HG02759 (cell line): ENCODE measurements around the gene KLHL30.

Source experiments
- ATAC-seq: cut with Tn5 transposase; IDR thresholded peaks from one replicate; pipeline ENCODE4 v1.9.1; 2021; ENCODE audit warnings: mild to moderate bottlenecking, moderate library complexity; ENCODE audit not compliant: unreplicated experiment

The KLHL30 gene

DNA sequence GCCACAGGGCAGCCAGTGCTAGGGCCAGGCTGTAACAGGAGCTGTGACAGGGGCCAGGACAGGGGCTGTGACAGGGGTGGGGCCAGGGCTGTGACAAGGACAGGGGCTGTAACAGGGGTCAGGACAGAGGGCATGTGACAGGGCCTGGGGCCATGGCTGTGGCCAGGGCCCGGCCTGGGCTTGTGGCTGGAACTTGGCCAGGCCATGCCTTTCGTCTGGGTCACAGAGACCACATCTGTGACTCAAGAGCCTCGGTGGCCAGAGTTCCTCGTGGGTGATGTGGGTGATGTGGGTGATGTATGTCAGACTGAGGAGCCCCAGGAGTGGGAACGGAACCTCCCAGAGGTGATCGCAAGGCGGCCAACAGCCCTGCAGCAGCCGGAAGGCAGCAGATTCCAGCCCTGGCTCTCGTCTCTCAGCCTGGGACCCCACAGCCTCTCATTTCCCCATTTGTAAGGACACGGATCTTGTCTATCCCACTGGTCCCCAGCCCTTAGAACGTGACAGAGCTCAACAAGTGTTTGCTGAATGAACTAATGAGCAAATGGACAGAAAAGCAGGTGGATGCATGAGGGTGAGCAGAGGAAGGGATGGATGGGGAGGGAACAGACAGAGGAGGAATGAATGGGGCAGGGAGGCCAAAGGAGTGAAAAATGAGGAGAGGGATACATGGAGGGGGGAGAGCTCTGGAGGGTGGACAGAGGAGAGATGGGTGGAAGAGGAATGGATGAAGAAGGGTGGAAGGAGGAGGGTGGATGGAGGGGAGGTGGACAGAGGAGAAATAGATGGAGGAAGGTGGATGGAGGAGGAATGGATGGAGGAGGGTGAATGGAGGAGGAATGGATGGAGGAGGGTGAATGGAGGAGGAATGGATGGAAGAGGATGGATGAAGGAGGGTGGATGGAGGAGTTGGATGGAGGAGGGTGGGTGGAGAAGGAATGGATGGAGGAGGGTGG, 21.0 kb upstream of the KLHL30 start:
- no peak for ATAC-seq

DNA sequence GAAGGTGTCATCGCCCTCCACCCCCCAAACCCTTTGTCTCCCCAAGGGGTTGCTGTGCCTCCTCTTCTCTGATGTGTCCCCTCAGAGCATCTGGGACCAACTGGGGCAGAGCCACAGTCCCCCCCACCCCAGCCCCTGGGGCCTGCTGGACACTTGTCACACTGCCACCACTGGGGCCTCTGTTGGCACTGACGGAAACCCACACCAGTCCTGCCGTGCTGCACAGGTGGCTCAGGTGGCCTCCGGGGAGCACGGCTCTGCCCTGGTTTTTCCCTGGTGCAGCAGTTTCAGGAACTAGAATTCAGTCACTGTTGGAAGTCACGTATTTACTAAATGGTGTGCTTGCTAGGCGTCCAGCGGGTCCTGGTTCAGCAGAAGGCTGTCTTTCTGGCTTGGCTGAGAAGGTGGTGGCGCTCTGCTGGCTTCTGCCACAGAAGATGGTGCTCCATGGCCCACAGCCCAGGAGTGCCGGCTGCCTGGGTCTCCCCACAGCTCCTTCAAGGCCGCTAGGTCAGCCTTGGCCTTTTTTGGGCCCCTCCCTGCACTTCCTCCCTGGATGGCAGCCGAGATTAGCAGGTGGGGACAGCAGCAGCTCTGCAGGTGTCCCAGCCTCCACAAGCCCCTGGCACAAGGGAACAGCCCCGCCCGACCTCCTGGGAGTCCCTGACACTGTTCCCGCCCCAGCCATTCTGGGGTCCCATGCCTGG, 18.6 kb upstream of the KLHL30 start:
- no peak for ATAC-seq

DNA sequence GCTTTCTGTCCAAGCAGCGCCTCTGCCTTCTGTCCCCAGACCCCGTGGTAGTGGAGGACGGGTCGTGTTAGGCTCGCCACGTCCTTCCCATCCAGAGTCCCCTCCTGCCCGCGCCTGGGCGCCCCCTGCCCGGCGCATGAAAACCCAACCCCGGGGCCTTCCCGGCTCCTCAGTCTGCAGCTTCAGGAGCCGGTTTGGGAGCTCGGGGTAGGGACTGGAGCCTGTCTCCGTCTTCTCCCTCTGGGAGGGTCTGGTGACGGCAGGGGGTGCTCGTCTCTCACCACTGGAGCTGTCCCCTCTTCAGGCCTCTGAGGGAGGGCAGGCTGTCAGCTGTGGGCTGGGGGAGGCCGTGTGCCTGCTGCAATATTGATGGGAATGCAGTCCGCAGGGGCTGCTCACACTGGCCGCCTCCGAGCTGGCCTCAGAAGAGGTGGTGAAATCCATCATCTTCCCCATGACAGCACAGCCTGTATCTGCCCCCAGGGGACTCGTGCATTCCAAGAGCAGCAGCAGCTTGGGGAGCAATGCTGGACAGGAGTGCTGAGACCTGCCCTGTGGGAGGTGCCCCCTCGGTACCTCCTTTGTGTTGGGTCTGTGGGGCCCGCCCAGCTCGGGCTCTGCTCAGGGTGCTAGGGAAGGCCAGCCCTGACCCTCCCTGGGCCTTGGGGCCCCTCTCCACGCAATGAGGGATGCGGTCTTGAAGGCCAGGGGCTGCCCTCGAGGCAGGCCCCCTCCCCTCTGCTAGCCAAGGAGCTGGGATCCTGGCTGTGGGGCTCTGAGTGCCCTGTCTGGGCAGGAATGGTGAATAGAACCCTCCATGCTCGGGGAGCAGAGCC, 17.8 kb upstream of the KLHL30 start:
- ATAC-seq: no peak

DNA sequence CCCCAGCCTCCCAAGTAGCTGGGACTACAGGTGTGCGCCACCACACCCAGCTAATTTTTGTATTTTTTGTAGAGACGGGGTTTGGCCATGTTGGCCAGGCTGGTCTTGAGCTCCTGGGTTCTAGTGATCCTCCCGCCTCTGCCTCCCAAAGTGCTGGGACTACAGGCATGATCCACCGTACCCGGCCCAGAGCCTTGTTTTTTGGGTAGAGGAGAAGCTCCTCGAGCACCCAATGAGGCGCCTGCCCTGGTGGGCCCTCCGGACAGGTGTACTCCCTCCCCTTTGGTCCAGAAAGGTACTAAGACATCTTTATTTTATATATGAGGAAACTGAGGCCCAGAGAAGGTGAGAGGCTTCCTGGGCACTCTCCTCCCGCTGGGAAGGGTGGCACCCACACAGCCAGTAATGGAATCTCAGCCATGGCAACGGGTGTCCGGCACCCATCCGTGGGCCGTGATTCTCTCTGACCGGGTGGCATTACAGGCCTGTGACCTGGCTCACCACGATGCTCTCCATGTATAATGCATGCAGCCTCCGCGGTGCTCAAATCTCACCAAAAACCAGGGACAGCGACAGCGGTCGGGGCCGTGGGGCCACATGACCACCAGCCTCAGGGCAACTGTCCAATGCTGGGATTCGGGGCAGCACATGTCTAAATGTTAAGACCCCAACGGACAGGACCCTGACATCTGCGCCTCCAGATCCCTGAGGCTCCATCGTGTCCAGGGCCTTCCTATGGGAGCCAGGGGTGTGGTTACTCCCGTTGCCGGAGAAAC, 16.8 kb upstream of the KLHL30 start:
- no peak for ATAC-seq

DNA sequence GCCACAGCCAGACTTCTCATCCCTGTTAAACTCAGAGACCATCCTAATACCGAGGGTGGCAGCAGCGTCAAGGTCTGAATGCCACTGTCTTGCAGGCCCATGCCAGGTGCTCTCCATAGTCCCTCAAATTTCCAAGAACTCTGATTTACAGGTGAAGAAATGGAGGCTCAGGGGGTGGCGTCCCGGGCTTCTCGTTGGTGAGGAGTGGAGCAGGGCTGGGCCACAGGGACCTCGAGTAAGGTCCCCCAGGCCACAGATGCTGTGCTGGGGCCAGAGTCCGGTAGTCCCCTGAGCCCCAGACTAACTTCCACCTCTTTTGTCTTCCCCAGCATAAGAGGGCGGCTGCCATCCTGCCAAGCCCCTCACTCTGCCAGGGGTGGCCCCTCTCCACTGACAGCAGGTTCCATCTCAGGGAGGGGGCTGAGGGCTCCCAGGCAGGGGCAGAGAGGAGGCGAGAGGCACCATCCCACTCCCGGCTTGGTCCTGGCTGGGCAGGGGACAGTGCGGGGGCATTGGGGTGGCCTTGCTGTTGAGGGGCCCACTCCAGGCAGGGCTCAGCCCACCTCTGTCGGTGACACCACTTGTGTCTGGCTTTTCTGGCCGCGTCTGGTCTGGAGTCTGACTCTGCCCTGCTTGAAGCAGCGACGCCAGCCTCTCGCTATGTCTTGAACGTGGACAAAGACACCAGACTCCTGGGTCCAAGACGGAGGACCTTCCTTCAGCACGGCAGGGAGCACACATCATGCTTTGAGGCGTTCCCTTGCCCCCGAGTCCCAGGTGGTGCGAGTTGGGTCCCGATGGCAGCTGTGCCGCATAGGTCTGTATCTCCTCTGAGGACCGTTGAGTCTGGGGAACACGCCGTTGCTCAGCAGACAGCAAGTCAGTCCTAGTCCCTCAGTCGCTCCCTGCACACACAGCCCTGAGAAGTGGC, 15.9 kb upstream of the KLHL30 start:
- no peak for ATAC-seq

DNA sequence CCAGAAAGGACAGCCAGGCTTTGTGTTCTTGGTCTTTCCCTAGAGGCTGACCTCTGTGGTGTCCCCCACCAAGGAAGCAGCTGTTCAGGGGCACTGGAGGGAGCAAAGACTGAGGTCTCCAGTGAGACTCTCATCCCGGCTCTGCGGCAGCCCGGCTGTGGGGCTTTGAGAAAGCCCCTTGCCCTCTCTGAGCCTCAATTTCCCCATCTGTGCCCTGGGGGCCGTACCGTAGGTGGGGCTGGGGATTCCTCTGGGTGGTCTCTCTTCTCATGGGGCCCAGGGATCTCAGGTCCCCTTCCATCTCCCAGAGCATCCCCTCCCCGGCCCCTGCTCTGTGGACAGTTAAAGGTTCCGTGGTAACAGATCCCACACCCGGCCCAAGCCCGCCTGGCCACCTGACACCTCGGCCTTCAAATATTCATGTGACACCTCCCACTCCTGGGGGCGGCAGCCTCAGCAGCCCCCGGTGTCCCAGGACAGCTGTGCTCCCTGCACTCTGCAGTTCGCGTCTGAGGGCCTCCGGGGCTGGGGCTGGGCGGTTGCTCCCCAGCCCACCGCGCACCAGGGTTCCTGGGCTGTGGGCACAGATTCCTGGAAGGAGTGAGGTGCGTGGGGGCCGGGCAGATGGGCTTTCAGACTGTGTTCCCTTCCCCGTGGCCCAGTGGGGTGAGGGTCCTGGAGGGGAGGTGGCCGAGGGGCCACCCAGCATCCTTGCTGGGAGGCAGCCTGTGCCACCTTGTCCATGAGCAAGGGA, 15.1 kb upstream of the KLHL30 start:
- no peak for ATAC-seq

DNA sequence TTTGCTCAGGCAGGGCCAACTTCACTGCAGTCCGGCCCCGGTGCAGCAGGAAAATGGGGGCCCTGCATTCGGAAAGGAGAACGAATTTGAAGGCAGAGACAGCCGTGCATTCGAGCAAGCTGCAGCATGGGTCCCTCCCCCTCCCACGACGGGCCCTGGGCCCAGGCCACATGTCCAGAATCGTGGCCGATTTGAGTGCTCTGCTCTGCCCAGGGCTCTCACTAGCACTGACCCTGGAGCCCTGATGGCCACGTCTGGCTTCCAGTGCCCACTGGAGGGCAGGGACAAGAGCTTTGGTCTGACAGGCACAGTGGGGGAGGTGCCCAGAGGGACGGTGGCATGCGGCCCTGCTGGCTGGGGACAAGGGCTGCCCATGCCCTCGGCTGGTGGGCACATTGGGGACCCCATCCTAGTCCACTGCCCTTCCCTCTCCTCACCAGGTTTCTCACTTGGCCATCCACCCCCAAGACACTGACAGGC, 14.4 kb upstream of the KLHL30 start:
- ATAC-seq: no peak

DNA sequence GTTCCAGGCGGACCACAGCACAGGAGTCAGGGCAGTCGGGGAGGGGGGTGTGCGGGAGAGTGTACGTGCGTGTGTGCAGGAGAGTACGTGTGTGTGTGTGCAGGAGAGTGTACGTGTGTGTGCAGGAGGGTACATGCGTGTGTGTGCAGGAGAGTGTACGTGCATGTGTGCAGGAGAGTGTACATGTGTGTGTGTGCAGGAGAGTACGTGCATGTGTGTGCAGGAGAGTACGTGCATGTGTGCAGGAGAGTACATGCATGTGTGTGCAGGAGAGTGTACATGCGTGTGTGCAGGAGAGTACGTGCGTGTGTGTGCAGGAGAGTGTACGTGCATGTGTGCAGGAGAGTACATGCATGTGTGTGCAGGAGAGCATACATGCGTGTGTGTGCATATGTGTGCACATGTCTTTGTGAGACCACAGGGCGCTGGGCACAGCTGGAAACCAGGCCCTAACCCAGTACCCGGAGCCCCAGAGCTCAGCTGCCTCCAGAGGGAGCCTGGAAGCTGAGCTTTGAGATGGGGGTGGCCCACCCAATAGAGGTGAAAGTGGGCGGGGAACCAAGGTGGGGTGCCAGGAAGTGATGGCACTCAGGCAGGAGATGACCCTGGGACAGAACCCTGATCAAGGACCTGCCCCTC, 13.9 kb upstream of the KLHL30 start:
- no peak for ATAC-seq

DNA sequence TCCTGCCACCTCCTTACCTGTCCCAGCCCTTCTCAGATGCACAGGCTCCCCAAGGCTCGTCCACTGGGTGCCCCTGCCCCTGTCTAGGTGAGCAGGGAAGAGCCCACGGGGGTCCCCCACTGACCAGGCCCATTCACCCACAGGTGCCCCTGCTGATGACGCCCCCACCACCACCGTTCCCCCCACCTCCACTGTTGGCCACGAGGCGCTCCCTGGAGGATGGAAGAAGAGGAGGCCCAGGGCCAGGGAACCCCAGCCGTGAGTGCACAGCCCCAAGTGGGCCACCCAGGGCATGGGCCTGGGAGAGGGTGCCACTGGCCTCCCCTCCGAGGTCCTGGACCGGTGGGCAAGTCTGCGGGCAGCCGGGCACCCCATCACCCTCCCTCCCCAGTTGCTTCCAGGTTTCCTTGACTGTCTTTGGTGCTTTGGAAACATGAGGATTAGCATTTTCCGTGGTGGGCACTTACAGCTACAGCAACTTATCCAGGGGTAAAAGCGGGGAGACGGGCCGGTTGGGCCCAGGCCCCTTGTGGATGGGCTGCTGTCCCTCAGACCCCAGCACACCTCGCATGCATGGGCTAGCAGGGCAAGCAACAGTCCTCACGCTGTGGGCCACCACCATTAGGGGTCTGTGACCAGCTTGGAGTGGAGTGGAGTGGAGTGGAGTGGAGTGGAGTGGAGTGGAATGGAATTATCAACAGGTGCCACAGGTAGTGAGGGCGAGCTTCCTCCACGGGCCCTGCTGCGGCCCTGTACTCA, 13.2 kb upstream of the KLHL30 start:
- ATAC-seq: no peak

DNA sequence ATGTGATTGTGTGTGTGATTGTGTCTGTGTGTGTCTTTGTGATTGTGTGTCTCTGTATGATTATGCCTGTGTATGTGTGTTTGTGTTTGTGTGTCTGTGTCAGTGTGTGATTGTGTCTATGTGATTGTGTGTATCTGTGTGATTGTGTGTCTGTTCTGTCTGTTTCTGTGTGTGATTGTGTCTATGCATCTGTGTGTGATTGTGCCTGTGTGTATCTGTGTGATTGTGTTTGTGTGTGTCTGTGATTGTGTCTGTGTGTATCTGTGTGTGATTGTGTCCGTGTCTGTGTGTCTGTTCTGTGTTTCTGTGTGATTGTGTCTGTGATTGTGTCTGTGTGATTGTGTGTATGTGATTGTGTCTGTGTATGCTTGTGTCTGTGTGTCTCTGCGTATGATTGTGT, 12.1 kb upstream of the KLHL30 start:
- ATAC-seq: no peak

DNA sequence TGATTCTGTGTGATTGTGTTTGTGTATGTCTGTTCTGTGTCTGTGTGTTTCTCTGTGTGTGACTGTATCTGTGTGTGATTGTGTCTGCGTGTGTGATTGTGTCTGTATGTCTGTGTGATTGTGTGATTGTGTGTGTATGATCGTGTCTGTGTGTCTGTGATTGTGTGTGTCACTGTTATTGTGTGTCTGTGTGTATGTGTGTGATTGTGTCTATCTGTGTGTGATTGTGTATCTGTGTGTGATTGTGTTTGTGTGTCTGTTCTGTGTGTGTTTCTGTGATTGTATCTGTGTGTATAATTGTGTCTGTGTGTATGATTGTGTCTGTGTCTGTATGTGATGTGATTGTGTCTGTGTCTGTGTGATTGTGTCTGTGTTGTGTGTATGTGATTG, 11.7 kb upstream of the KLHL30 start:
- ATAC-seq: no peak

DNA sequence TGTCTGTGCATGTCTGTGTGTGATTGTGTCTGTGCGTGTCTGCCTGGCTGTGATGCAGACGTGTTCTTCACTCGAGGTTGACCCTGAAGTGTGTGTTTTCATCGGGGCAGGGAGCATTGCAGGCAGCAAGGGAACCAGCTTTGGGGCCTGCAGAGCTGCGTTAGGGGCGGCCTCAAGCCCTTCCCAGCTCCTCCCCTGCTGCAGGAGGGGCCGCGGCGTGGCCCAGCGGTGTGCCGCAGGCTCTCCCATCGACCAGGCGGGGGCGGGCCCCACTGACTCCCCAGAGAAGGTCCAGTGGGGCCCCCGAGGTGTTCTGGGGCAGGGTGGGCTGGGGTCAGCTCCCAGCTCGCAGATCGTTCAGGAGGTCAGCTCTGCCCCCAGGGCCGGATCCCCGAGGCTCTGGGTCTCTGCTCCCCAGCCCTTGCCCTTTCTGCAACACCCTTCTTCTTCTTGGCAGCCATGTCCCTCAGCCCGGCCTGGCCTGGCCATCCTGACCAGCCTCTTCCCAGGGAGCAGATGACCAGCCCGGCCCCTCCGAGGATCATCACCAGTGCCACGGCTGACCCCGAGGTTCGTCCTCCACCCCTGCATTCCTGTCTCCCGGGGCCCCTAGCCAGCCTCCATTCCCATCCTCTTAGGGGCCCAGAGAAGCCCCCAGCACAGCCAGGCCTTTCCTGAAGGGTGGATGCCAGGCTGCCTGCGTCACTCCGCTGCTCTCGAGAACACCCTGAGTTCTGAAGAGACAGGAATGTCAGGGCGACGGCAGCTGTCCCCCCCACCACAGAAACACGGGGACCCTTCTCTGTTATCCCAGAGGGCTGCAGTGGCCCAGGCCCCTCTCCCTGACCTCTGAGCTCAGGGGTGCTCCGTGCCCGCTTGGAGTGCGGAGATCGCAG, 11.1 kb upstream of the KLHL30 start:
- peak; percentile 74 for ATAC-seq

DNA sequence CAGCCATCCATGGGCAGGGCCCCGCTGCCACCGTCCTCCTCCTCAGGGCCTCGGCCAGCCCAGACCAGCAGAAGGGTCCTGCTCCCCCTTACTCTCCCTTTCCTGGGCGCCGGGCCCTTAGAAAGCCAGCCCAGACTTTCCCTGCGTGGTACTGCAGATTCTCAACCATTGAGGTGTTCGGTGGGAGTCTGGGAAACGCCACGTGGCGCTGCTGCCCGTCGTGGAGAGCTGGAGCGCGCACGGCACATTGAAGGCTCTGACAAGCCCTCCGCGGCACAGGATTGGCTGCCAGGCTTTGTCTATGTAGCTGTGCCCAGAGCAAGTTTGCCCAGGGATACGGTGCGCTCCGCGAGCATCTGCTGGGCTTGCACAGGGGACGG, 10.4 kb upstream of the KLHL30 start:
- ATAC-seq: no peak

DNA sequence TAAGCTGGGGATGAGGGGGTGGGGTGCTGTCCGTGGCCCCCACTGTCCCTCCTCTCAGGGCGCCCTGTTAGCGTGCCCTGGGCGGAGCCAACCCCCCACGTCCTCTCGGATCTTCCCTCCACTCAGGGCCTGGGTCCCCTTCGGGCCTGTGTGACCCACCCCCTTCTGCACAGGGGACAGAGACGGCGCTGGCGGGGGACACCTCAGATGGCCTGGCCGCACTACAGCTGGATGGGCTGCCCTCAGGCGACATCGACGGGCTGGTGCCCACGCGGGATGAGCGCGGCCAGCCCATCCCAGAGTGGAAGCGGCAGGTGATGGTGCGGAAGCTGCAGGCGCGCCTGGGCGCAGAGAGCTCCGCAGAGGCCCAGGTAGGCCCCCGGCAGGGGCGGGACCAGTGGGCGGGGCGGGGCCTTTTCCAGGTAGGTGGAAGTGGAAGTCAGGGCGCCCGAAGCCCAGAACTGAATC, 9.9 kb upstream of the KLHL30 start:
- no peak for ATAC-seq

DNA sequence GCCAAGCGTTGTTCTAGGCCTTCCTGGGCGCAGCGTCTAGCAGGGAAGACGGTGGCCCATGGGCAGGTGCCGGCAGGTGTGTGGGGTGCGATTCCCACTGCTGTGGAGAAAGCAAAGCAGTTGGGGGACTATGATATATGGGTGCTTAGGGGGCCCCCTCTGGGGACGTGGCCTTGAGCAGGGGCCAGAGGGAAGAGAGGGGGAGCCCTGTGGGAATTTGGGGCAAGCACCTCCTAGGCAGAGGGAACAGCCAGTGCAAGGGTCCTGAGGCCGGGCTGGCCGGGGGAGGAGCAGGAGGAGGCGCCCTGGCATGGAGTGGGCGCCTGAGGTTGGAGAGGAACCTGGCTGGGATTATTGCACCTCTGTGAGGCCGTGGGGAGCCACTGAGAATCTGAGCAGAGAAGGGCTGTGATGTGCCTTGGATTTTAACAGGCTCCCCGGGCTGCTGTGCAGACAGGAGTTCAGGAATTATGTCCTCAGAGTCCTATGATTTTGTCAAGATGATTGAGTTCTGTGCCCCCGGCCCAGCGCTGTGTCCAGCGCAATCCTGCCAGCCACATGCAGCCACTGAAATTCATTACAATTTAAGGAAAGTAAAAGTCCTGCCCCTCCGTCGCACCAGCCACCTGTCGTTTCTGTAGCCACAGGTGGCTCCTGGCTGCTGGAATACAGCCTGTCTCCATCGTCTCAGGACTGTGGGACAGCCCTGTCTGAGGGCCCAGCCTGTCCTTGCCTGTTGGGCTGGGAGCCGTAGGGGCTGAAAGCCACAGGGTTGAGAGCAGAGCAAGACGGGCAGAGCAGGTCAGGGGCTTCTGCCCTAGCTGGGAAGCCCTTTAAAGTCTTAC, 9.1 kb upstream of the KLHL30 start:
- no peak for ATAC-seq
